DOHH2 (cell line): ENCODE measurements around the gene FHOD3.

Experiments
- CTCF ChIP-seq: fragments of 200-600 bp; sonication (generic); IDR thresholded peaks from one replicate; pipeline ENCODE4 v1.5.1; 2014; ENCODE audit warnings: antibody characterized with exemption, mild to moderate bottlenecking, low read depth, low read length; ENCODE audit not compliant: poor library complexity, severe bottlenecking
- EZH2phosphoT487 ChIP-seq: fragments of 200-600 bp; sonication (generic); IDR thresholded peaks from 2 replicates; pipeline ENCODE4 v1.6.1; 2017; ENCODE audit warnings: borderline replicate concordance, mild to moderate bottlenecking, antibody characterized with exemption, low read length, moderate library complexity, mixed read lengths

GRCh38 chr18:36532394-36532793 lies 234.9 kb downstream of the FHOD3 start:
- TF ChIP-seq CTCF (no peak), EZH2phosphoT487 (no peak)
